Activated T-helper 1 cell treated with anti-CD3 and anti-CD28 coated beads, Interleukin-12 subunit alpha, Interleukin-12 subunit beta, Interleukin-2, Interleukin-4 antibody, amounts not matched to agents 30 ng/mL and 10 ng/mL and 1 ng/mL, durations not matched to agents 14 hours and 24 hours and 36 hours (primary cell): Measurements from ENCODE around the gene SQSTM1. TPM values are rescaled to one million over a fixed set of nuclear protein-coding genes. Genes with fewer than 3 reads are reported as not detected.

Experiments
- DNase-seq: peaks from one replicate; pipeline ENCODE4 v3.0.0; 2021; ENCODE audit warnings: low spot score
- H3K27ac Mint-ChIP-seq: one replicate; pipeline ENCODE4 v1.8.0; 2021; ENCODE audit warnings: mild to moderate bottlenecking, mixed read lengths
- H3K27me3 Mint-ChIP-seq: one replicate; pipeline ENCODE4 v1.8.0; 2022; ENCODE audit warnings: mild to moderate bottlenecking, moderate library complexity, mixed read lengths; ENCODE audit not compliant: insufficient read depth
- H3K36me3 Mint-ChIP-seq: one replicate; pipeline ENCODE4 v1.8.0; 2021; ENCODE audit warnings: low read depth, mixed read lengths
- H3K4me1 Mint-ChIP-seq: one replicate; pipeline ENCODE4 v1.8.0; 2021; ENCODE audit warnings: low read depth, mixed read lengths
- H3K4me3 Mint-ChIP-seq: one replicate; pipeline ENCODE4 v1.8.0; 2021; ENCODE audit warnings: mild to moderate bottlenecking, moderate library complexity, mixed read lengths
- H3K9me3 Mint-ChIP-seq: one replicate; pipeline ENCODE4 v1.8.0; 2021; ENCODE audit warnings: mixed read lengths
- intact Hi-C: fragments of 100-400 bp; cut with micrococcal nuclease; formaldehyde crosslinking; loops from one replicate; pipeline ENCODE4 v1.15.1; 2024
- total RNA-seq: library from RNA; stranded (reverse); gene quantifications from 2 replicates; pipeline ENCODE4 v1.2.3, GENCODE V29; 2022

SQSTM1 gene
- total RNA-seq, 1 donor from 2014 or later: 233 TPM

DNA sequence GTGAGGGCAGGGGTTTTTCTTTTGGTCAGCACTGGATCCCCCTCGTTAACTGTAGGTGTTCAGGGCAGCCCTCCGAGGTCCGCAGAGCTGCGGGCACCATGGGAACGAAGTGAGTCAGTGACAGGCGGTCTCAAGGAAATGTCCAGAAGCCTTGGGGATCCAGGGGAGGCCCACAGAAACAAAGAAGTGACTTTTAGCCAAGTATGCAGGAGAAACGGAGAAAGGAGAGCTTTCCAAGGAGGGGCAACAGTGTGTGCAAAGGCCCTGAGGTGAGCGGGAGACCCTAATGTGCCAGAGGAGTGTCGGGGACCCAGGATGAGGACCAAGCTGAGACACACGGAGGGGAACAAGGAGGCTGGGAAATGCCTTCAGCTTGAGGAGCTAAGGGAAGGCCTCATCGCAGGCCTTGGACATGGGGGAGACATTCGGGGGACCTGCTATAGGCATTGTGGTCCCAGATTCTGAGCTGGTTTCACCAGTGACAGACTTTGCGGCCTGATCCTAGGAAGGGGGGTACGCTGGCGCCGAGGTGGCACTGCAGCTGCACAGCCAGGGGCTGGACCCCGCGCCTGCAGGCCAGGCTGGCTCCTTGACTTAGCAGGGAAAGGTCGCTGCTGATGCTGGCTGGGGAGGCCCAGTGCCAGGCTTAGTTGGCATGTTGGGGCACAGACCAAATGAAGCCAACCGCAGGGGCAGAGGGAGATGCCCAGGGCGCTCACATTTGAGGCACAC, 23.7 kb upstream of the SQSTM1 start:
- Mint-ChIP-seq H3K36me3 (peaks cover 15% of the 10 kb centered on the region), H3K27me3 (no peaks in the 10 kb centered on the region), H3K4me3 (peak overlapping the region; percentile 67), H3K27ac (peak overlapping the region; percentile 40), H3K9me3 (no peaks in the 10 kb centered on the region), H3K4me1 (peaks cover 14% of the 10 kb centered on the region)
- intact Hi-C loops: loop anchor here (1.0 to 5.0 kb wide), 3 partner anchors 34 to 275 kb away; partner anchors contain the start of genes MAML1 and RNF130
- DNase-seq: no peak

DNA sequence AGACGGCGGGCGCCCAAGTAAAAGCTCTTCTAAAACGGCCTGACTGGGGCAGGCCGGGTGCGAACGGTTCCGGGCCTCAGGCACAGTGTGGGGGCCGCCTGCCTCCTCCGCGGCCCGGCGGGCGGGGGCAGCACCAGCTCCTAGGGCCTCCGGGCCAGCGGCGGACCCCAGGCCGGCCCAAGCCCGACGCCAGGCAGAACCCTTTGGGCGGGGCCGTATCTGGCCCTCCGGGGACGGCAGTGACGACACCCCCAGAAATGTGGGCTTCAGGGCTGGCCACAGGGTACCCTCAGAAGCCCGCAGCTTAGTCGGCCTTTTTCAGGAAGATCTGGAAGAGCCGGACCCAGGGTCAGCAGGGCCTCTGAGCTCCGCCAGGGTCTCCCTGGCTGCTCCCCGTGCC, 23.0 kb upstream of the SQSTM1 start:
- Mint-ChIP-seq H3K4me3 (no peak overlapping the region), H3K4me1 (peaks cover 17% of the 10 kb centered on the region), H3K9me3 (no peaks in the 10 kb centered on the region), H3K36me3 (peaks cover 15% of the 10 kb centered on the region), H3K27ac (no peak overlapping the region), H3K27me3 (no peaks in the 10 kb centered on the region)
- intact Hi-C loops: loop anchor here (5.0 kb wide), 1 partner anchor 275 kb away; the partner anchor contains the start of gene RNF130
- DNase-seq: no peak

DNA sequence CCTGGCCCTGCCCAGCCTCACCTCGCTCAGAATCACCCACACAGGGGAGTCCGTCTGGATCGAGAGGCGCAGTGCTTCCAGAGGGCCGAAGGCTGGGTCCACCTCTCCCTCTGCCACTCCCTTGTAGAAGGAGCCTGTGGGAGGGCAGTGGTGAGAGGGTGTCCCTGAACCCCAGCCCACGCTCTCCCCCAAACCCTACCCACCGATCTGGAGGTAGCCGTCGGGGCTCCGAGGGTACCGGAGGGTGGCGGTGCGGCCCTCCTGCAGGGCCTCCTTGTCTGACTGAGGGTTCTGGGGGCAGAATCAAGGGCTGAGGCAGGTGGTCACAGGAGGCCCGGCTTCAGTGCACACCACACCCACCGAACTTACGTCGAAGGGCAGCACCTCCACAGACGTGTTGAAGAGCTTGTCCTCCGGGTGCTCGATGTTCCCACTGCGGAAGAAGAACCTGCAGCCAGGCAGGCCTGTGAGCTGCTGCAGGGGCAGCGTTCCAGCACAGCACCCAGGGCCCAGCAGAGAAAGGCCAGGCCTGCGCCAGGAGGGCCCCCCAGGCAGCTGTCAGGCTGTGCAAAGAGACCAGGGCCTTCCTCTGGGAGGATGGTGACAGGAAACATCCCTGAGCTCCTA, 22.4 kb upstream of the SQSTM1 start:
- intact Hi-C loops: loop anchor here (5.0 kb wide), 1 partner anchor 274 kb away; the partner anchor contains the start of gene RNF130
- Mint-ChIP-seq H3K4me1 (peaks cover 20% of the 10 kb centered on the region), H3K27ac (no peak overlapping the region), H3K9me3 (no peaks in the 10 kb centered on the region), H3K36me3 (peaks cover 17% of the 10 kb centered on the region), H3K4me3 (no peak overlapping the region), H3K27me3 (no peaks in the 10 kb centered on the region)
- DNase-seq: no peak

DNA sequence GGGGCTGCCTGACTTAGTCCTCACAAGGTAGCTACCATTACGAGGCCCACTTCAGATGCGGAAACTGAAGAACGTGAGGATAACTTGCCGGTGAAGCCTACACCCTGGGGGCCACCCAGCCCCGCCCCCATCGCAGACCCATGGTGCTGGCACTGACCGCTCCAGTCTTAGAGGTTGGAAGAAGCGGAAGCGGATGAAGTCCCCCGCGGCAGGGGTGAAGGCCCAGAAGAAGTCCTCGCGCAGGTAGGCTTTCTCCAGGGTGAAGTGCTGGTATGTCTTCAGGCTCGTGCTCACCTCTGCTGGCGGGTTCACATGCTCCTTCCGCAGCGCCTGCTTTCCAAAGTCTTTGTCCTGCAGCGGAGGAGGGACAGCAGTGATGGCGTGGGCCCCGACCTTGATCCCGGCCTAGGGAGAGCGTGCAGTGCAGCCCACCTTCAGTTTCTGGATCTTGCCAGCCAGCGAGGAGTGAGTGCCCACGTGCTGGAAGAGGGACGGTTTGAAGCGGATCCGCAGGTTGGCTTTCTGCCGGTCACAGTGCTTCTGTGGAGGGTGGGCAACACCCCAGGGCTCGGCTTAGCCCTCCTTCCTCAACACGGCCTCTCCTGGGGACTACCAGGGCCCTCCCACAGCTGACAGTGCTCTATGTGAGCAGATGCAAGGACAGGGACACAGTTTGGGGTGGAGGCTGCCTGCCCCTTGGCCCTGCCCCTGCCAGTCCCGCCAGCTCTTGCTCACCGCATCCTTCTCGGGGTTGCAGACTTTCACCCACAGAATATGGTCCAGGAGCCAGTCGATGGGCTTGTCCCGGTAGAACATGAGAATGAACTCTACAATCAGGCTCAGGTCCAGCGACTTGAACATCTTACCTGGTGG, 21.7 kb upstream of the SQSTM1 start:
- Mint-ChIP-seq H3K4me3 (no peak overlapping the region), H3K36me3 (peaks cover 20% of the 10 kb centered on the region), H3K4me1 (peaks cover 20% of the 10 kb centered on the region), H3K27ac (no peak overlapping the region), H3K27me3 (no peaks in the 10 kb centered on the region), H3K9me3 (no peaks in the 10 kb centered on the region)
- intact Hi-C loops: loop anchor here (5.0 kb wide), 1 partner anchor 273 kb away; the partner anchor contains the start of gene RNF130
- DNase-seq: no peak

DNA sequence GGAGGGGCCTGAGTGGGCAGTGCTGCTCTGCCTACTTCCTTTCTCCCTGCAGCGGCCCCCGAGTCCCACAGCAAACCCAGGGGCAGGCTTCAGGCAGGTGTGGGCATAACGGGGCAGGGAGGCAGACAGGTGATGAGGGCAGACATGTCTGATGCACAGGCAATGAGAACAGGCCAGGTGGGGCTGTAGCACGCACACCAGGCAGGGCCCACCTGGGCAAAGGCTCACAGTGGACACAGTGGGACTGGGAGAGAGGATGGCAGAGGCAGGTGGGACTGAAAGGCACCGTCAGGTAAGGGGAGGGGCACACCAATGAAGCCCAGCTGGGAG, 21.1 kb upstream of the SQSTM1 start:
- intact Hi-C loops: loop anchor here (5.0 kb wide), 1 partner anchor 273 kb away; the partner anchor contains the start of gene RNF130
- Mint-ChIP-seq H3K27ac (no peak overlapping the region), H3K4me1 (peaks cover 25% of the 10 kb centered on the region), H3K27me3 (no peaks in the 10 kb centered on the region), H3K36me3 (peaks cover 20% of the 10 kb centered on the region), H3K4me3 (no peak overlapping the region), H3K9me3 (no peaks in the 10 kb centered on the region)
- no peak for DNase-seq

DNA sequence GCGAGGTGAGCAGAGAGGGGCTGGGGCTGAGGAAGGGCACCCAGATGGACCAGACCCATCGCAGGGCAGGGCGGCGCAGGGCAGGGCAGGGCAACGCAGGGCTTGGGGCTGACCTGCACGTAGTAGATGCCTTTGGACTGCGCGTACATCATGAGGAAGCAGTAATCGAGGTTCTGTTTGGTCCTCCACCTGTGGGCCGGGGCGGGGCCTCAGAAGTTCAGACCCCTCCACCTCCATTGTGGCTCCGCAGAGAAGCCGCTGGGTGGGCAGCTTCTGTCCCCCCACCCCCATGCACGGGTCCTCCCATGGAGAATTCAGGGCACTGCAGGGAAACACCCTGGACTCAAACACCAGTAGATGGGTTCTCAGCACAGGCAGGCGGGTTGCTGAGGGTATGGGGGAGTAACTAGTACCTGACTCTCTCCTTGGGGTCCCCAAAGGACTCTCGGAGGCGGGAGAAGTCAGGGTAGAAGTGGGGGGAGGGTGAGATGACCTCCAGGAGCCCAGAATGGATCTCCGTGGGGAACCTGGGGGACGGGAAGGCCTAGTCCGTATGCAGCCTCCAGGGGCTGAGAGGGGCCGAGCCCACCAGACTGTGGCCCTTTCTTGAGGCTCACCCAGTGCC, 20.5 kb upstream of the SQSTM1 start:
- Mint-ChIP-seq H3K27me3 (no peaks in the 10 kb centered on the region), H3K4me1 (peaks cover 31% of the 10 kb centered on the region), H3K4me3 (no peak overlapping the region), H3K9me3 (no peaks in the 10 kb centered on the region), H3K27ac (no peak overlapping the region), H3K36me3 (peaks cover 24% of the 10 kb centered on the region)
- no peak for DNase-seq
- intact Hi-C loops: loop anchor here (10.0 kb wide), 2 partner anchors 175 to 1565 kb away; partner anchors contain the start of gene PHYKPL

DNA sequence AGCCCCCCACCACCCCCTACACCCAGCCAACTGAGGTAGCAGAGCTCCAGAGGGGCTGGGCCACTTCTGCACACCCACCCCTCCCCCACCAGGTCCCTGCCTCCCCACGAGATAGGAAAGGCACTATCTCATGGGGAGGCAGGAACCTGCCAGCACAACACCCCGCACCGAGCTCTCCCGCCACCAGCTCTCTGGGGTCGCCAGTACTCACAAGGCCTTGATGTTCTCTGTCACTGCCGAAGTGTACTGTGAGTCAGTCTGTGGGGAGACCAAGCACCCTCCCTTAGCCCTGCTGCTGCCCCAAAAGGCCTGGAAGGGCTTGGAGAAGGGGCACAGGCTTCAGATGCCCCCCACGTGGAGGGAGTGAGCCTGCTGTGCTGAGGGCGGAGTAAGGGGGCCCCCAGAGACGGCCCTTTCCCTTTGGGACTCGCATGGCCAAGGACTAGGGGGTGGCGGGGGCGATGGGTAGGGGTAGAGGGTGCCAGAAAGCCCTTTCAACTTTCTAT, 20.0 kb upstream of the SQSTM1 start:
- Mint-ChIP-seq H3K9me3 (no peaks in the 10 kb centered on the region), H3K36me3 (peaks cover 24% of the 10 kb centered on the region), H3K27me3 (no peaks in the 10 kb centered on the region), H3K4me1 (peaks cover 33% of the 10 kb centered on the region), H3K4me3 (no peak overlapping the region), H3K27ac (no peak overlapping the region)
- no peak for DNase-seq
- intact Hi-C loops: loop anchor here (10.0 kb wide), 2 partner anchors 174 to 1566 kb away; partner anchors contain the start of gene PHYKPL

DNA sequence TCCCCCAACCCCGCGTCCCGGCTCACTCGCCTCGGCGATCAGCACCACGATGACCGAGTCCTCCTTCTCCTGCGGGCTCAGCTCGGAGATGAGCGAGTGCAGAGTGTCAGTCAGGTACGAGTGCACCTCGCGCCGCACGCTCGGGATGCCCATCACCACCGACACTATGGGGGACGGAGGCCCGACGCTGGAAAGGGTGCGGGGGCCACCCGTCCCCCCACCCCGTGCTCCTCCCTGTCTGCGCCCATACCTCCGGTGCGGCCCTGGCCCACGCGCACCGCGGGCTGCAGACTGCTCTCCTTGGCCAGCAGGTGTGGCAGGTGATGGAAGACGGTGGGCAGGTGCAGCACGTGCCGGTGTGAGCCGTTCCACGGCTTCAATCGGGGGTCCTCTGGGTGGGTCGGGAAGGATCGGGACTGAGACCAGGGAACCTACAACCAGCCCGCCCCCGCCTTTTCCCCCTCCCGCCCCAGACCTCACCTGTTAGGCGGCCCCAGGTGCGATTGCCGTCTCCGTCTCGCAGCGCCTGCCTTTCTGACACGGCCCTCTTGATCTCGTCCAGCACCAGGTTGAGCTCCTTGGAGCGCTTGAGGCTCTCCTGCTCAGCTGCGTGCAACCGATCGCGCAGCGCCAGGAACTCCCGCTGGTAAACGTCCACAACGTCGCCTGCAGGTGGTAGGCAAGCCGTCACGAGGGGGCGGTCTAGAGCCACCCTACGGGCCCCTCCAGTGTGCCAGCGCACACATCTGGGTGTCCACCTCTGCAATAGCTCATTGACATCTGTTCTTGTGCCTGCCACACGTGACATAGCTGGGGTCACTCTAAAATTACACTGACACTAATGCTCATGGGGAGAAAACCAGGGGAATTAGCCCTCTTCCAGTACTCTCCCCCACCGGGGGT, 19.1 kb upstream of the SQSTM1 start:
- Mint-ChIP-seq H3K36me3 (peaks cover 24% of the 10 kb centered on the region), H3K4me1 (peaks cover 33% of the 10 kb centered on the region)

DNA sequence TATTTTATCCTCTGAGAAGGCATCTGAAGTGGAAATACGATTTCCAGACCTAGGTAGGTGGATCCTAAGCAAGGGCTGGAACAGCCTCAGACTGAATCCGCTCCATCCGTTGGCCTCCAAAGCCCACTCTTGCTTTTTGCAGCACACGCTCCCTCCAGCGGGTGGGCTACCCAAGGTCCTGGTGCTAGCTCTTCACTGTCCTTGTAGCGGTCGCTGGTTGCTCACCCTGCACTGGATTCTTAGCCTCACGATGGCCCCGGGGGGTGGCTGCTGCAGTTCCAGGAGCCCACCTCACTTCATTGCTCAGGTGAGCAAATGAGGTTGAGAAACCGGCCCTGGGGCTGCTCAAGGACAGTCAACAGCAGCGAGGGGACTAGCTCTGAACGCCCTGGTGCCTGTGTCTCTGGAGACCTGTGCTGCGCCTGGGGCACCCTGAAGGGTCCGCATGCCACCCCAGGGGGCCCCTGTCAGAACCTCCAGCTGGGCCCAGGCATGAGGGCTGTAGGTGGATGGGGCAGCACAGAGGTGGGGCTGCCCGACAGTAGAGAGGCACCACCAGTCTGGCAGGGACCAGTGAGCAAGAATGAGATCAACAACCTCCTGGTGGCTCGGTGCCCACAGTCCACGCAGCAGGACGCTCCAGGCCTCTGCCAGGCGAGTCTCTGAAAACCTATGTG, 18.4 kb upstream of the SQSTM1 start:
- peaks cover 33% of the 10 kb centered on the region for H3K4me1 Mint-ChIP-seq
- peaks cover 20% of the 10 kb centered on the region for H3K36me3 Mint-ChIP-seq
- H3K4me3 Mint-ChIP-seq: peak overlapping the region; percentile 17
- H3K27ac Mint-ChIP-seq: no peak overlapping the region
- intact Hi-C loops: loop anchor here (1.0 to 10.0 kb wide), 6 partner anchors 34 to 1568 kb away; partner anchors contain the start of genes MRNIP and PHYKPL
- H3K27me3 Mint-ChIP-seq: no peaks in the 10 kb centered on the region
- no peaks in the 10 kb centered on the region for H3K9me3 Mint-ChIP-seq
- no peak for DNase-seq

More for the DNA sequence above, 19.1 kb upstream of the SQSTM1 start:
- intact Hi-C loops: loop anchor here (1.0 to 10.0 kb wide), 6 partner anchors 35 to 1567 kb away; partner anchors contain the start of genes MRNIP and PHYKPL
- H3K9me3 Mint-ChIP-seq: no peaks in the 10 kb centered on the region
- peak overlapping the region; percentile 68 for H3K27ac Mint-ChIP-seq
- peak; percentile 69 for DNase-seq
- H3K27me3 Mint-ChIP-seq: no peaks in the 10 kb centered on the region
- no peak overlapping the region for H3K4me3 Mint-ChIP-seq

DNA sequence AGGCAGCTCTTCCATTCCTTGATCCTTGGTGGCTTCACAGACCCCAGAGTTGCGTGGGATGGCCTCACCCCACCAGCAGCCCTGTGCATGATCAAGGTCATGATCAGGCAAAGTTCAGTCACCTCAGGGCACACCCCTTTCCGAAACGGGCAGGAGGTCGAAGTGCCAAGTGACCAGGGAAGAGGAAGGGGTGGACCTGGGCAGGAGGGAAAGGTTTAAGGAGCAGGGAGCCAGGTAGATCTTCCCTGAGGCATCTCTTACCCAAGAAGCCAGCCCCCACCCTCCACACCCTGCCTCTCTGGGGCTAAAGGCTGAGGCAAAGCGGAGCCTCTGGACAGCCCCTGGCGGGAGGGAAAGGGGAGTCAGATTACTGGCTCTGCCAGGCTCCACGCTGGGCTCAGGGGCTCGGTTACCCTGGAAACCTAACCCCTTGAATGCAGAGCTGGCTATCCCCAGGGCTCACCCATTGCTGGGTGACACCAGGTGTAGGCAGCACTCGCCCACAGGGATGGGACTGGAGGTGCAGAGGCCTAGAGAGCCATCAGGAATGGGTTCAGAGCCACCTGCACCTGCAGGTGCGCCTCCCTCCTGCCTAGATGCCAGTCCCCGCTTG, 17.6 kb upstream of the SQSTM1 start:
- H3K9me3 Mint-ChIP-seq: no peaks in the 10 kb centered on the region
- DNase-seq: no peak
- intact Hi-C loops: loop anchor here (1.0 to 10.0 kb wide), 6 partner anchors 33 to 1568 kb away; partner anchors contain the start of genes MRNIP and PHYKPL
- peak overlapping the region; percentile 17 for H3K4me3 Mint-ChIP-seq
- peaks cover 33% of the 10 kb centered on the region for H3K4me1 Mint-ChIP-seq
- H3K36me3 Mint-ChIP-seq: peaks cover 20% of the 10 kb centered on the region
- H3K27ac Mint-ChIP-seq: no peak overlapping the region
- H3K27me3 Mint-ChIP-seq: no peaks in the 10 kb centered on the region
